GM20431 (cell line): ENCODE results near the gene RUFY1.
"Not testable (repeated sequence)": the region's sequence is repeated elsewhere in the genome, so short reads cannot be mapped to it uniquely, and the experiment has no call there.

ENCODE experiments used
- in situ Hi-C: fragments of 300-500 bp; cut with MseI, MboI; formaldehyde crosslinking; loops from one replicate; pipeline ENCODE4 v1.15.0; 2020; ENCODE audit warnings: low sequenced_read_pairs; ENCODE audit not compliant: unreplicated experiment

Gene RUFY1, protein sequence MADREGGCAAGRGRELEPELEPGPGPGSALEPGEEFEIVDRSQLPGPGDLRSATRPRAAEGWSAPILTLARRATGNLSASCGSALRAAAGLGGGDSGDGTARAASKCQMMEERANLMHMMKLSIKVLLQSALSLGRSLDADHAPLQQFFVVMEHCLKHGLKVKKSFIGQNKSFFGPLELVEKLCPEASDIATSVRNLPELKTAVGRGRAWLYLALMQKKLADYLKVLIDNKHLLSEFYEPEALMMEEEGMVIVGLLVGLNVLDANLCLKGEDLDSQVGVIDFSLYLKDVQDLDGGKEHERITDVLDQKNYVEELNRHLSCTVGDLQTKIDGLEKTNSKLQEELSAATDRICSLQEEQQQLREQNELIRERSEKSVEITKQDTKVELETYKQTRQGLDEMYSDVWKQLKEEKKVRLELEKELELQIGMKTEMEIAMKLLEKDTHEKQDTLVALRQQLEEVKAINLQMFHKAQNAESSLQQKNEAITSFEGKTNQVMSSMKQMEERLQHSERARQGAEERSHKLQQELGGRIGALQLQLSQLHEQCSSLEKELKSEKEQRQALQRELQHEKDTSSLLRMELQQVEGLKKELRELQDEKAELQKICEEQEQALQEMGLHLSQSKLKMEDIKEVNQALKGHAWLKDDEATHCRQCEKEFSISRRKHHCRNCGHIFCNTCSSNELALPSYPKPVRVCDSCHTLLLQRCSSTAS

DNA sequence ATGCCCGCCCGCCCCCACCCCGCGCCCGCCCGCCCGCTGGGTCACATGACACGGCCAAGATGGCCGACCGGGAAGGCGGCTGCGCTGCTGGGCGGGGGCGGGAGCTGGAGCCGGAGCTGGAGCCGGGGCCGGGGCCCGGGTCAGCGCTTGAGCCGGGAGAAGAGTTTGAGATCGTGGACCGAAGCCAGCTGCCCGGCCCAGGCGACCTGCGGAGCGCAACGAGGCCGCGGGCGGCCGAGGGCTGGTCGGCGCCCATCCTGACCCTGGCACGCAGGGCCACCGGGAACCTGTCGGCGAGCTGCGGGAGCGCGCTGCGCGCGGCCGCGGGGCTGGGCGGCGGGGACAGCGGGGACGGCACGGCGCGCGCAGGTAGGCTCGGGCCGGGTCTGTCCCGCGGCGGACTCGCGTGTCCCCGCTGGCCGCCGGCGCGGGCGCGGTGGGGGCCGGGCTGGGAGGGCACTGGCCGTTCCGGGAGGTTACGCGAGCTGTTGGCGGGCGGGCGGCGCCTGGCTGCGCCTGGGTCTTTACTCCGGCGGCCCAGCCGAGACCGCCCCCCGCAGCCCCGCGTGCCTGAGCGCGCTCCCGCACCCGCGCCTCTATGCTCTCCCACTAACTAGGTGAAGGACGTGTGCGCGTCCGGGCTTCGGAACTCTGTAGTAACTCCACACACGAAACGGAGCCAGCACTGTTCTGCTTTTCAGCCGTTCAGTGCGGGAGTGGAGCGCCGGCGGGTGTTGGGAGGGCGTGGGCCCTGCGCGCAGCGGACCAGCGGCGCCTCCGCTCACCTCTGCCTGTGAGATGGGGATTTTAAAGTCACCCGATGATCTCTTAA is at the start of gene RUFY1:
RUFY1 (plus strand) TSS at position 44 of the 832 bp plus-strand sequence; CDS start at position 60, 16 bp downstream.
- in situ Hi-C loops = no loop called here

GRCh38 chr5:179501997-179502396 is 48.4 kb upstream of the RUFY1 start:
- in situ Hi-C loops = not testable (repeated sequence)

DNA sequence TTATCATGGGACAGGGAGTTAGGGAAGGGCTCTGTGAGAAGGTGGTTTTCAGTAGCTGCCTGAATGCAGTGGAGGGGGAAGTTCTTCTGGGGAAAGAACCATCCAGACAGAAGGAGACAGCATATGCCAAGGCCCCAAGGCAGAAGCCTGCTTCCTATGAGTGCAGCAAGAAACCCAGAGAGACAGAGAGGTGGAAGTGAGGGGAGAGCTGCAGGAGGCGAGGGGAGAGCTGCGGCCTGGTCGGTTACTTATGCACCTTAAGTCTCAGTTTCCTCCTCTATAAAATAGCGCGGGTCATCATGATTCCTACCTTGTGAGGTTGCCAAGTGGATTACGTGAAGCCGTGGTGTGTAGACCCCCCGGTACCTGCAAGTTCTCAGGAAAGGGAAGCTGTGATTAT is 47.9 kb upstream of the RUFY1 start:
- in situ Hi-C loops = not testable (repeated sequence)

DNA sequence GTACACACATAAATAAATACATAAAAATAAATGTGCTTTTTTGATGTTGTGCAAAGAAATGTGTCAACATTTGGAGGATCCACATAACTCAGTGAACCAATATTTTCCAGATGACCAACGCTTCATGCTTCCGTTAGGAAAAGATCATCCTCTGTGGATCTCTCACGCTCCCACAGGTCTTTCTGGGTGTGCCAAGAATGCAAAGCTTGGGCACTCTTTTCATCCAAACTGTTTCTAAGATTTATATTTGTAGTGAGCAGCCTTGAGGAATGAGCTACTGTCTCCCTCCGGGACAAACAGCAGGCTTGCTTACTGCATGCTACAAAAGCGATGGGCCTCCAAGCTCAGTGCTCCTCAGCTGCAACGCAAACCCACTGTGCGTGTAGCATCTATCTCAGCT is 46.2 kb upstream of the RUFY1 start:
- in situ Hi-C loops = no loop called here

DNA sequence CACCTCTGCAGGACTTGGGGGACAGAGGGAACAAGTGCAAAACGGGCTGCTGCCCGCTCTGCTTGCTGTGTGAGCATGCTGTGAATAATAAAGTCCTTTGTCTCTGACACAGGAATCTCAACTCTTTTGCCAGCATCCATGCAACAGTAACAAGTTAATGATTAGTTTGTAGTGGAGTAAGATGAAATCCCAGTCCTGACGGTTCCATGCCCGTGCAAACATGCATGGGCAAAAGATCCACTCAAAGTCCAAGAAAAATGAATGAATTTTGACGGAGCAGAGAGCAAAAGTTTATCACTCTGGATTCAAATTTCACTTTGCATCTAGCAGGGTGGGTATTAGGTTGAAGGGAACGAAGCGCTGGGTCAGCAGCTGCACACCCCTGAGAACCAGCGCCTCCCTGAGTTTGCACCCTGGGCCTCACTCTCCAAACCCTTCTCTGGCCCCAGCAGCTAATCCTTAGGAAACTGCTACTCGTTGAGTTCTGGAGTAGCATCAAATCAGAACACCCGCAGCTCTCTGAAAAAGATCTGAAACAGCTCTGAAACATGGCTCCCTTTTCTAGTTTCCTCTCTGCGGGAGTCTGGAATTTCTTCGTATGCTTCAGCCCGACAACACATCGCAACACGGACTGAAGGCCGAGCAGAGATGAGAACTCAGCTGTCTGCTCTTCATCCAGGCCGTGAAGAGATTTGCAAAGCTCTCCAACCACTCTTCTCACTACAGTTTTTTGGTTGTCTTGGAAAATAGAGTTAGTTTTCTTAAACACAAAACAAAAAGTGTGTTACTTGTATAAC is 45.6 kb upstream of the RUFY1 start:
- in situ Hi-C loops = no loop called here

GRCh38 chr5:179505636-179506261 is 44.6 kb upstream of the RUFY1 start:
- in situ Hi-C loops = no loop called here

- in situ Hi-C loops = no loop called here
Measured at GRCh38 chr5:179509239-179509638, 41.1 kb upstream of the RUFY1 start.

DNA sequence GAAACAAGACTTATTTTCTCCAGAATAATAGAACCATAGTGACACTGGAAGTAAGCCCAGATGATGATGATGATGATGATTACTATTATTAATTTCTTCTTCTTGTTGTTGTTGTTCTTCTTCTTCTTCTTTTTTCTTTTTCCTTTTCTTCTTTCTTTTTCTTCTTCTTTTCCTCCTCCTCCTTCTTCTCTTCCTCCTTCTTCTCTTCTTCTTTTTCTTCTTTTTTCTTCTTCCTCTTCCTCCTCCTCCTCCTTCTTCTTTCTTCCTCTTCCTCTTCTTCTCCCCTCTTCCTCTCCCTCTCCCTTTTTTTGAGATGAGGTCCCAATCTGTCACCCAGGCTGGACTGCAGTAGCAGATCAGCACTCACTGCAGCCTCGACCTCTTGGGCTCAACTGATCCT is 40.5 kb upstream of the RUFY1 start:
- in situ Hi-C loops = no loop called here

- in situ Hi-C loops = no loop called here
Measured at GRCh38 chr5:179512452-179513000, 37.8 kb upstream of the RUFY1 start.

DNA sequence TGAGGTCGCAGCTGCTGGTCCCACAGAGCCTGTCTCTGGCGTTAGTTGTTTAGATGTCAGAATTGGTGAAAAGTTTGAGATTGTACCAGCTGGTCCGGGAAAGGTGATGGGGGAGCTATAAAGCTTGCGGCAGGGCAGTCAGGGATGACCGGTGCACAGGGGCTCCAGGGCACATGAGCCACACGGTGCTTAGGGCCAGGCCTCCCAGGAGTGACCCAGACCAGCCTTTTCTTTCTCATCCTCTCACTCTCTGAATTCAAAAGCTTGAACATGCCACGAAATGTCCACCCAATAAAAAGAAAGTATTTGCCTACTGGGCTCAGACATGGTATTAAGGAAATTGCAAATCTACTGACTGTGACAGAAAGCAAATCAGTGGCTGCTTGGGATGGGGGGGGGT is 34.9 kb upstream of the RUFY1 start:
- in situ Hi-C loops = not testable (repeated sequence)

GRCh38 chr5:179516221-179516620 is 34.1 kb upstream of the RUFY1 start:
- in situ Hi-C loops = no loop called here

DNA sequence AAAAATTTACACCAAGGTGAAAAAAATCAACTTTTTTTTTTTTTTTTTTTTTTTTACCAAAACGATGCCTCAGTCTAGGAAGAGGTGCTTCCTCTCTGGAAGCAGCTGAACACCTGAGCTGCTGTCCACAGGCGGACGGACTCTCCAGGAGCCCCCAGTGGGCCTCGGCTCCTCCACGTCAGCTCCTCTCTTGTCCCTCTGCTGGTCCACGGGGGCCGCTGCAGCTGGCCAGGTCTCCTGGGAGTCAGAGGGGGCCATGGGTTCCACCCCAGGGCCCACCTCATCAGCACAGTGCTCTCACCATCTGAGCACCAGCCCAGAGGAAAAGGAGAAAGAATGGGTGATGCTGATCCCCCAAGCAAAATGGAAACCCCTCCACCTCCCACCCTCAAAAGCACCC is 32.6 kb upstream of the RUFY1 start:
- in situ Hi-C loops = not testable (repeated sequence)

DNA sequence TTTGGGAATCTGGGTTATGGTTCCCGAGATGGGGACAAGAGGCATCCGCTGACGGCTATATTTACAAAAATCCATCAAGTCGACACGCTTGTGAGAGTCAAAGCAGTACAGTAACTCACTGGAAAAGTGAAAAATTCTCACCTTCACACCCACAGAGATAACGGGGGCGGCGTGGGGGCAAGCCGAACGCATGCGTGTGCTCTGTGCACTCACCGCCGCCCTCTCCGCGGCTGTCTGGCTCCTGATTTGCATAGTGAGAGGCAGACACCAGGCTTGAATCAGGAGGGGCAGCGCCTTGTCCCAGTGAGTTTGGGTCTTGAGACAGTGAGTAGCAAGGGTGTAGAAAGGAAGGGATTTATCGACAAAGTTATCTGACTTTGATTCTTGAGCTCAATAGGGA is 32.0 kb upstream of the RUFY1 start:
- in situ Hi-C loops = not testable (repeated sequence)

- in situ Hi-C loops = not testable (repeated sequence)
Measured at GRCh38 chr5:179519416-179520070, 30.8 kb upstream of the RUFY1 start.

GRCh38 chr5:179522107-179522506 is 28.2 kb upstream of the RUFY1 start:
- in situ Hi-C loops = not testable (repeated sequence)

GRCh38 chr5:179526978-179527377 is 23.4 kb upstream of the RUFY1 start:
- in situ Hi-C loops = no loop called here

DNA sequence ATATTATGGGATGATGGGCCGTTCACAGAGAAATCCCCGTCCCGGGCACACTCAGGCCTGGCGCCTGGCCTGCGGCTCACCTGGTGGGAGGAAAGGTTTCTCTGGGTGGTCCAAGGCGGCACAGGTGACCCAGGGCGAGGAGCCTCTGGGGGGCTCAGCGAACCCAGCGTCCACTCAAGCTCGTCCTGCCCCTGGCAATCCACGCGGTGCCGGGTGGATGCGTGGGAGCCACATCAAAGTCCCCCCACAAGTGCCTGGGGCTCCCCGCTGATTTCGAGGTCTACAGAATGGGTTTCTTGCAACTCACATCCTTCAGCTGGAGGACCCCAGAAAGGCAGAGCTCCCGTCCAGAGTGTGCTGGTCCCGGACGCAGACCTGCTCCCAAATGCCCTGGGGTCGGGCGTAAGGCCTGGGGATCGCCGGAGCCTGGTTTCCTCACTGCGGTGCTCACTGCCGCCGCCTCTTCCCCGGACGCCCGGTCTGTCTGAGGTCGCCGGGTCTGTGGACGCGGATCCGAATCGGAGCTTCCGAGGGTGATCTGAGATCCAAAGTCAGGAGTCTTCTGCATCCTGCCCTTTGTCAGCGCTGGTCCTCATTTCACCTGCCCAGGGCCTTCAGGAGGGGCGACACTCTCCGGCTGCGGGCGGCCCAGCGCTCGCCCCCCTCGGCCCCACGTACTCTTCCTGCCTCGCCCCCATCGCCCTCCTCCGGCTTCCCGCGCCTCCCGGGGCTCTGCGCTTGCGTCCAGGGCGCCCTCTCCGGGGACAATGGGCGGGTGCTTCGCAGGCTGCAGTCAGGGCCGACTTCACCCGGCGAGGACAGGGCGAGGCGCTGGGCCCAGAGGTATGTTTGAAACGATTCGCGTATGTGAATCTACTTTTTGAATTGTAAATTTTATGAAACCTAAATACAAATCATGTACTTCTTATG is 20.0 kb upstream of the RUFY1 start:
- in situ Hi-C loops = no loop called here

DNA sequence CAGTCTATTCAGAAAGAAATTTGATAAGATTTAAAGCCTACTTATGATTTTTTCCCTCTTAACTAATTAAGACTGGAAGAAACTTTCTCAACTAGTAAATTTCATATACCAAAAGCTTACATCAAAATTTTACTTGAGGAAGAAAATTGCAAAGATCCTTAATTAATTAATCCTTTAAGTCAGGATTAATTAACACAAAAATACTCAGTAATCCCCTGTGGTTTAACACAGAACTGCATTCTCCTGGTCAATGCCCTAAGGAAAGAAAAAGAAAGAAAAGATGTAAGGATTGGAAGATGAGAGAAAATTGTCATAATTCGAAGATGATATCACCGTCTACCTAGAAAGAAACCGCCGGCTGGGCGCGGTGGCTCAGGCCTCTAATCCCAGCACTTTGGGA is 17.3 kb upstream of the RUFY1 start:
- in situ Hi-C loops = no loop called here
